ENCODE results near the gene CACNA2D2.

Gene CACNA2D2

DNA sequence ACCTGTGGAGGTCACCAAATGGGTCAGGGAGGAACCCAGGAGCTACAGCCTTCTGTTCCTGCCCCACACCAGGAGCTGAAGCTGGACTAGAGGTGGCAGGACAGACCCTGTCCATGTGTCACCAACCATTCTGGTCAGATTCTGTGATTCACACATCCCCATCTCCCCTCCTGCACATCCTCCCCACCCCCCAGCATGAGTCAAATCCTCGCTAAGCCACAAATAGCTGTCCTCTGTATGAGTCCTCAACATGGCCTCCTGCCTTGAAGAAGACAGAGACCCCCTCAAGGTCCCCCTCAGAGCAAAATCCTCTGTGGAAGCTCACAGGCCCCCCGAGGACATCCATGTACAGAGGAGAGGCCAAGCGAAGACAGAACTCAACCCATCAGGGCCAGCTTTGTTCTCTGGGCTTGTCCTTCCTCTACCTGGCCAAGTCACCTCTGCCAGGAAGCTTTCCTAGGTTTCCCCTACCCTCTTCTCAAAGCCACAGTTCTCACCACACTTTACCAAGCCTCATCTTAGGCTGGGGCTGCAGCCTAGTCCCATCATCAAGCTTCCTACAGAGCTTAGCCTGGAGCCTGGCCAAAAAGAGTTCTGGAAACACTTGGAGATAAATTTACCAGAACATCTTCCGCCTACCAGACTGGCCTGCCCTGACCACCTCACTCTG lies 17.1 kb downstream of the CACNA2D2 start:
- Histone ChIP-seq H3K36me3 (no peaks in the 10 kb centered on the region), H3K9ac (no peak overlapping the region), H4K20me1 (no peaks in the 10 kb centered on the region), H3K4me3 (no peak overlapping the region), H3K4me2 (no peak overlapping the region), H3K27ac (no peak overlapping the region), H3K27me3 (no peaks in the 10 kb centered on the region), H3K9me3 (no peaks in the 10 kb centered on the region), H3K4me1 (peaks cover 42% of the 10 kb centered on the region)
- TF ChIP-seq Cebpa-rat (IDR thresholded peaks at IDR 0.05), result no peak

DNA sequence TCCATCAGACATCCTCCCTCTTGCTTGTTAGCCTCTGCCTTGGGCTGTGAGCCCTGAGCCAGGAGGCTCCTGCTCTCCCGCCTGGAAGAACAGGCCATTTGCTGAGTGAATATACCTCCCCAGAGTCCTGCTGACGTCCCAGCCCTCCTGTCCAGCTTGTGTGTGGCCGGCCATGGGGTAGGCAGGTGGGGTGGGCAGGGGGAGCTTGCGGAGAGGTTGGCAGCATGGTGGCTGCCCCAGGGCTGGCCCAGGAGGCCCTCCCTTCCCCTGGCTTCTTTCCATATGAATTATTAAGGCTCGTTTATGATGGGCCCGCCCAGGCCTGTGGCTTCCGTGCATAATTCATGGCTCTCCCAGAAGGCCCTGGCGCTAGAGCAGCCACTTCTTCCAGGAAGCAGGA lies 18.7 kb downstream of the CACNA2D2 start:
- no peaks in the 10 kb centered on the region for H3K9me3 ChIP-seq
- H3K36me3 ChIP-seq, result no peaks in the 10 kb centered on the region
- no peak for TF ChIP-seq Cebpa-rat (IDR thresholded peaks at IDR 0.05)
- no peak overlapping the region for H3K27ac ChIP-seq
- H3K9ac ChIP-seq, result no peak overlapping the region
- H3K27me3 ChIP-seq, result no peaks in the 10 kb centered on the region
- peaks cover 34% of the 10 kb centered on the region for H3K4me1 ChIP-seq
- no peaks in the 10 kb centered on the region for H4K20me1 ChIP-seq
- H3K4me3 ChIP-seq, result no peak overlapping the region
- H3K4me2 ChIP-seq, result no peak overlapping the region

GRCh38 chr3:50483374-50483773 lies 20.1 kb downstream of the CACNA2D2 start:
- Histone ChIP-seq H3K4me1 (peaks cover 37% of the 10 kb centered on the region), H3K9me3 (no peaks in the 10 kb centered on the region), H3K36me3 (no peaks in the 10 kb centered on the region), H3K4me3 (no peak overlapping the region), H3K27me3 (no peaks in the 10 kb centered on the region), H3K9ac (no peak overlapping the region), H4K20me1 (no peaks in the 10 kb centered on the region), H3K27ac (0 out of 2 replicates have a peak overlapping the region, but pooled peaks have one; percentile 10), H3K4me2 (peak overlapping the region; percentile 61)
- TF ChIP-seq Cebpa-rat (IDR thresholded peaks at IDR 0.05), result no peak

DNA sequence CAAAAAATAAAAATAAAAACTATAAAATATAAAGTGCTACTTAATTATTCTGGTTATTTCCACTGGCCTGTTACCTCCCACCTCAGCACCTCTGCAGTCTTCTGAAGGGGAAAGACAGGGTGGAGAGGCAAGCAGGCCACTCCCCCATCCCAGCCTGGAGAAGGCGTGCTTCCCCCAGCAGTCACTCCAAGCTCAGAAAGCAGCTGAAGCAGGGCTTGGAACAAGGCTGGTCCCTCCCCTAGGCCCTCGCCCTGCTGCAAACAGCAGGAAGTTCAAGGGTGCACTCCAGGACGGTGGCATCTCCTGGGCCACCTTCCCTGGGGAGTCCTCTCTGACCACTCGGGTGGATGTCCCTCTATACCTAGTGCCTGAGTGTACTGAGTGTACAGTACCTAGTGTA lies 21.4 kb downstream of the CACNA2D2 start:
- TF ChIP-seq Cebpa-rat (IDR thresholded peaks at IDR 0.05), result no peak

DNA sequence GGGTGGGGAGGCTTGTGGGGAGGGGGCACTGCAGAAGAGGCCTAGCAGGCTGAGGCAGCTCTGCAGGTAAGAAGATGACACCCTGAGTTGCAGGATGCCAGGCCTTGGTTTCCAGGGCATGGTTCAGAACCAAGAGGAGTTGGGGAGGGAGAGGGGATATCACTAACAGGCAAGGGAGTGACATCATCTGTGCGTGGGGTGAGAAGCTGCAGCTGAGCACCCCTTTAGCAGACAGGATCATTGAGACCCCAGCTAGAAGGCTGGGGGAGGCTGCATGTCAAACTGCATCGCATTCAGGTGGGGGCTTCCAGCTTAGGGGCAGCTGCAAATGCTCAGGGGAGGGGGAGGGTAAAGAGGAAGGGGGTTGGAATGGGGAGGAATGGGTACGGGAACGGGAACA lies 23.0 kb downstream of the CACNA2D2 start:
- no peak overlapping the region for H3K4me3 ChIP-seq
- H3K36me3 ChIP-seq, result no peaks in the 10 kb centered on the region
- H3K27me3 ChIP-seq, result no peaks in the 10 kb centered on the region
- H3K4me2 ChIP-seq, result no peak overlapping the region
- H3K9ac ChIP-seq, result no peak overlapping the region
- H4K20me1 ChIP-seq, result no peaks in the 10 kb centered on the region
- H3K4me1 ChIP-seq, result peaks cover 37% of the 10 kb centered on the region
- no peaks in the 10 kb centered on the region for H3K9me3 ChIP-seq
- TF ChIP-seq Cebpa-rat (IDR thresholded peaks at IDR 0.05), result no peak
- no peak overlapping the region for H3K27ac ChIP-seq

More for the DNA sequence above, 21.4 kb downstream of the CACNA2D2 start:
- peak overlapping the region; percentile 61 for H3K4me2 ChIP-seq
- H3K36me3 ChIP-seq, result no peaks in the 10 kb centered on the region
- no peak overlapping the region for H3K27ac ChIP-seq
- no peak overlapping the region for H3K9ac ChIP-seq
- H3K27me3 ChIP-seq, result no peaks in the 10 kb centered on the region
- no peaks in the 10 kb centered on the region for H3K9me3 ChIP-seq
- H4K20me1 ChIP-seq, result no peaks in the 10 kb centered on the region
- no peak overlapping the region for H3K4me3 ChIP-seq
- H3K4me1 ChIP-seq, result peaks cover 37% of the 10 kb centered on the region

GRCh38 chr3:50479523-50479922 lies 23.9 kb downstream of the CACNA2D2 start:
- Histone ChIP-seq H3K4me1 (peaks cover 37% of the 10 kb centered on the region), H3K27ac (0 out of 2 replicates have a peak overlapping the region, but pooled peaks have one; percentile 4), H3K4me2 (no peak overlapping the region), H3K9ac (no peak overlapping the region), H3K36me3 (no peaks in the 10 kb centered on the region), H3K27me3 (no peaks in the 10 kb centered on the region), H4K20me1 (no peaks in the 10 kb centered on the region), H3K9me3 (no peaks in the 10 kb centered on the region), H3K4me3 (no peak overlapping the region)
- TF ChIP-seq Cebpa-rat (IDR thresholded peaks at IDR 0.05), result no peak

DNA sequence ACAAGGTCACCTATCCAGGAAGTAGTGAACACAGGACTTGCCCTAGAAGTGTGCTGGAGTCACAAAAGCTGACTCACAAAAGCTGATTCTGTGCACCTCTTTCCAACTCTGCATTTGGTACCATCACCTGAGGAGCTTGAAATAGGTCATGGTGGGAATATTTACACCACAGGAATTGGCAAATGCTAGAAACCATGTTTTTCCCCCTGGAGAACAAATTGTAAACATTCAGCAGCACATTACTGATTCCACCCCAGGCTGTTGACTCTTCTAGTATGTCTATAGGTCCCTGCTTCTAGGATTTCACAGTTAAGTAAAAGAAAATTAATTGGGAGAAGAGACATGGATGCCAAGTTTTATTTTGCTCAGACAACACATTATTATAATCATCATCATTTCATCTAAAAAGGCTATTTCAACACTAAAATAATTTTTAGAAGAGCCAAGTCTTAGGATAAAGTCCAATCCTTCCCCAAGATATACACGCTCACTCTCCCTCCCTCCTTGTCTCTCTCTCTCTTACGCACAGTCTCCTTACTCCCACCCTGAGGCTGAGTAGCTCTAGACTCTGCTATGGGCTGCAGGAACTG lies 24.7 kb downstream of the CACNA2D2 start:
- no peak overlapping the region for H3K4me2 ChIP-seq
- 0 out of 2 replicates have a peak overlapping the region, but pooled peaks have one; percentile 4 for H3K27ac ChIP-seq
- H3K4me3 ChIP-seq, result no peak overlapping the region
- no peak for TF ChIP-seq Cebpa-rat (IDR thresholded peaks at IDR 0.05)
- H3K9ac ChIP-seq, result no peak overlapping the region
- no peaks in the 10 kb centered on the region for H3K27me3 ChIP-seq
- H3K36me3 ChIP-seq, result no peaks in the 10 kb centered on the region
- H3K4me1 ChIP-seq, result peaks cover 39% of the 10 kb centered on the region
- no peaks in the 10 kb centered on the region for H4K20me1 ChIP-seq
- no peaks in the 10 kb centered on the region for H3K9me3 ChIP-seq

DNA sequence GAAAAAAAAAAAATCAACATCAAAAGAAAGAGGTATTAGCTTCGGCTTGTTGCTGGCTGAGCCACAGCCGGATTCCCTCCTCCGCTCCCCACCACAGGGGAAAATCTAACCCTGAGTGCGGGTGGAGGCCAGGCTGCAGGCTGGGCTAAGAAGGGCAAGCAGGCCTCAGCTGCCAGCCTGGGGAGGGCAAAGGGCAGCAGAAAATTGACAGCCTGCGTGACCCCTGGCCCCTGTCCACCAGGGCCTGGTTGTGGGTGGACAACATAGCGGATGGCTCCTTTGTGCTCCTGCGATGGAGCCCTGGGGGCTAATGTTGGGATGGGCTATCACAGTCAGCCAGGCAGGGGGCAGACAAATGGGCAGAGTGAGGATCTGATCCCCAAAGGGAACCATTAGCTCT lies 25.4 kb downstream of the CACNA2D2 start:
- Histone ChIP-seq H3K4me1 (peaks cover 39% of the 10 kb centered on the region), H3K27ac (no peak overlapping the region), H3K36me3 (no peaks in the 10 kb centered on the region), H3K4me3 (no peak overlapping the region), H3K9ac (no peak overlapping the region), H4K20me1 (no peaks in the 10 kb centered on the region), H3K27me3 (no peaks in the 10 kb centered on the region), H3K9me3 (no peaks in the 10 kb centered on the region), H3K4me2 (no peak overlapping the region)
- no peak for TF ChIP-seq Cebpa-rat (IDR thresholded peaks at IDR 0.05)

DNA sequence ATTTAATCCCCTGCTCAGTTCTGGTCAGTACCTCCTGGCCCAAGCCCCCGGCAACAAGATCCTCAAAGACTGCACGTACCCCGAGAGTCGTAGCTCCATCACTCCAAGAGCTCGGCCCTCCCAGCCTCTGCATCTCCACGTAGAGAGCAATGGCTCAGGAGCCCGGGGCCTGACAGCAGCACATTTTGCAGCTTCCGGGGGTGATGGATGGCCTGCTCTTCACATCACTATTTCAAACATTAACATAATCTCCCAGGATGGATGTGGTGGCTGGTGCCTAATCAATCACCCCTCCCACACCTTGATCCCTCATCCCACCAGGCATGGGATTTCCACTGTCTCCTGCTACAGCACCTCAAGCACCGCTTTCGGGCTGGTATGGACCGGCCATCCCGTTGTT lies 28.1 kb downstream of the CACNA2D2 start:
- no peak overlapping the region for H3K9ac ChIP-seq
- no peak for TF ChIP-seq Cebpa-rat (IDR thresholded peaks at IDR 0.05)
- H3K27ac ChIP-seq, result no peak overlapping the region
- no peaks in the 10 kb centered on the region for H3K9me3 ChIP-seq
- H3K4me3 ChIP-seq, result no peak overlapping the region
- H3K4me2 ChIP-seq, result no peak overlapping the region
- no peaks in the 10 kb centered on the region for H3K27me3 ChIP-seq
- H3K36me3 ChIP-seq, result no peaks in the 10 kb centered on the region
- peaks cover 20% of the 10 kb centered on the region for H3K4me1 ChIP-seq
- no peaks in the 10 kb centered on the region for H4K20me1 ChIP-seq

DNA sequence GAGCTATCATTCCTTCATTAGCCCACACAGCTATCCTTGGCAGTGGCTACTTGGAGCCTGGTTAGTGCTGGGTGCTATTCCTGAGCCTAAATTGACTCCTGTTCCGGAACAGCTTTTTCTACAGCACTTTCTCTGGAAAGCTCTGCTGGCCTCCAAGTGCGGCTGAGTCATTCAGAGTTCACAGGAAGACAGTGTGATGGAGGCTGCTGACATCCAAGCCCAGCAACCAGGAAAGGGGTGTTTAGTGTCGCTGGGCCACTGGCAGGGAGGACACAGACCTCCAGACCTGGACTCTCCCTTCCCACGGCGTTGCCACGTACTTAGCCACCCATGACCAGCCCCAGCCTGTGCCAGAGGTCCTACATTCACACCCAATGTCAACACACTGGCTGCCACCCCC lies 28.7 kb downstream of the CACNA2D2 start:
- Histone ChIP-seq H3K4me2 (no peak overlapping the region), H3K9me3 (no peaks in the 10 kb centered on the region), H4K20me1 (no peaks in the 10 kb centered on the region), H3K4me1 (peaks cover 16% of the 10 kb centered on the region), H3K9ac (no peak overlapping the region), H3K27me3 (no peaks in the 10 kb centered on the region), H3K27ac (no peak overlapping the region), H3K36me3 (no peaks in the 10 kb centered on the region), H3K4me3 (no peak overlapping the region)
- no peak for TF ChIP-seq Cebpa-rat (IDR thresholded peaks at IDR 0.05)

All from BLaER1 (cell line).